WTC11 (cell line): Measurements from ENCODE around the gene SAC3D1. TPM values are rescaled to one million over a fixed set of nuclear protein-coding genes. Genes with fewer than 3 reads are reported as not detected.
A peak's percentile ranks its signal among the peaks of the same experiment; 100 is the strongest.

Source experiments
- ATF1 ChIP-seq: sonication (generic); formaldehyde crosslinking; IDR thresholded peaks from 2 replicates; pipeline ENCODE4 v1.8.1; 2023; ENCODE audit warnings: mild to moderate bottlenecking, moderate library complexity, missing genetic modification reagents
- CBFB ChIP-seq: sonication (generic); formaldehyde crosslinking; IDR thresholded peaks from 2 replicates; pipeline ENCODE4 v1.8.1; 2022; ENCODE audit warnings: mild to moderate bottlenecking, low read depth, missing genetic modification reagents
- ELF4 ChIP-seq: sonication (generic); formaldehyde crosslinking; IDR thresholded peaks from 2 replicates; pipeline ENCODE4 v1.8.1; 2022; ENCODE audit warnings: low read depth, mild to moderate bottlenecking, moderate library complexity, missing genetic modification reagents
- HMGA2 ChIP-seq: fragments of 250-450 bp; sonication (Bioruptor Pico); IDR thresholded peaks from 2 replicates; pipeline ENCODE4 v1.4.0; 2021; ENCODE audit warnings: mild to moderate bottlenecking, moderate library complexity
- IRF2 ChIP-seq: sonication (generic); formaldehyde crosslinking; IDR thresholded peaks from 2 replicates; pipeline ENCODE4 v1.8.0; 2022; ENCODE audit warnings: low read depth, missing genetic modification reagents, borderline replicate concordance
- JUN ChIP-seq: sonication (generic); formaldehyde crosslinking; IDR thresholded peaks from 2 replicates; pipeline ENCODE4 v1.8.0; 2023; ENCODE audit warnings: mild to moderate bottlenecking, missing genetic modification reagents
- KAT7 ChIP-seq: sonication (generic); formaldehyde crosslinking; IDR thresholded peaks from 2 replicates; pipeline ENCODE4 v1.8.1; 2023; ENCODE audit warnings: missing genetic modification reagents, mild to moderate bottlenecking, borderline replicate concordance
- MYBL2 ChIP-seq: sonication (generic); formaldehyde crosslinking; IDR thresholded peaks from 2 replicates; pipeline ENCODE4 v1.8.1; 2023; ENCODE audit warnings: mild to moderate bottlenecking, moderate library complexity, missing genetic modification reagents
- NFE2L1 ChIP-seq: sonication (generic); formaldehyde crosslinking; IDR thresholded peaks from 2 replicates; pipeline ENCODE4 v1.8.1; 2023; ENCODE audit warnings: missing genetic modification reagents
- OVOL2 ChIP-seq: fragments of 250-450 bp; sonication (Bioruptor Pico); IDR thresholded peaks from 2 replicates; pipeline ENCODE4 v1.9.0; 2021; ENCODE audit warnings: mild to moderate bottlenecking, borderline replicate concordance
- TEAD1 ChIP-seq: sonication (generic); formaldehyde crosslinking; IDR thresholded peaks from 2 replicates; pipeline ENCODE4 v1.8.0; 2022; ENCODE audit warnings: mild to moderate bottlenecking, missing genetic modification reagents
- TP53 ChIP-seq: sonication (generic); formaldehyde crosslinking; IDR thresholded peaks from 2 replicates; pipeline ENCODE4 v1.8.1; 2023; ENCODE audit warnings: mild to moderate bottlenecking, missing genetic modification reagents
- ZNF121 ChIP-seq: sonication (generic); formaldehyde crosslinking; IDR thresholded peaks from 2 replicates; pipeline ENCODE4 v1.8.0; 2023; ENCODE audit warnings: missing genetic modification reagents
- ZNF138 ChIP-seq: sonication (generic); formaldehyde crosslinking; conservative IDR thresholded peaks from 2 replicates; pipeline ENCODE4 v1.8.1; 2022; ENCODE audit warnings: mild to moderate bottlenecking, moderate library complexity, missing genetic modification reagents
- ZNF317 ChIP-seq: sonication (generic); formaldehyde crosslinking; IDR thresholded peaks from 2 replicates; pipeline ENCODE4 v1.8.1; 2023; ENCODE audit warnings: low read depth, mild to moderate bottlenecking, moderate library complexity, missing genetic modification reagents, borderline replicate concordance
- ZNF396 ChIP-seq: fragments of 250-450 bp; sonication (Bioruptor Pico); IDR thresholded peaks from 2 replicates; pipeline ENCODE4 v1.8.0; 2021; ENCODE audit warnings: mild to moderate bottlenecking, moderate library complexity, borderline replicate concordance
- total RNA-seq: library from RNA; stranded (reverse); gene quantifications from 3 replicates; pipeline ENCODE4 v1.2.3, GENCODE V29; 2021
- TF ChIP-seq, protein P1 (sequence below): sonication (generic); formaldehyde crosslinking; IDR thresholded peaks from 2 replicates; pipeline ENCODE4 v1.8.1; 2023; ENCODE audit warnings: mild to moderate bottlenecking, missing genetic modification reagents, borderline replicate concordance
- TF ChIP-seq, protein P2 (sequence below): fragments of 250-450 bp; sonication (Bioruptor Pico); IDR thresholded peaks from 2 replicates; pipeline ENCODE4 v1.9.0; 2021; ENCODE audit warnings: mild to moderate bottlenecking, borderline replicate concordance
- TF ChIP-seq, protein P3 (sequence below): sonication (generic); formaldehyde crosslinking; IDR thresholded peaks from 2 replicates; pipeline ENCODE4 v1.8.1; 2022; ENCODE audit warnings: mild to moderate bottlenecking, missing genetic modification reagents, moderate library complexity, borderline replicate concordance
- TF ChIP-seq, protein P4 (sequence below): sonication (generic); formaldehyde crosslinking; IDR thresholded peaks from 2 replicates; pipeline ENCODE4 v1.8.1; 2023; ENCODE audit warnings: mild to moderate bottlenecking, moderate library complexity, missing genetic modification reagents
- TF ChIP-seq, protein P5 (sequence below): sonication (generic); formaldehyde crosslinking; IDR thresholded peaks from 2 replicates; pipeline ENCODE4 v1.8.0; 2023; ENCODE audit warnings: mild to moderate bottlenecking, missing genetic modification reagents
- TF ChIP-seq, protein P6 (sequence below): sonication (generic); formaldehyde crosslinking; IDR thresholded peaks from 2 replicates; pipeline ENCODE4 v1.8.0; 2022; ENCODE audit warnings: mild to moderate bottlenecking, missing genetic modification reagents

The SAC3D1 gene
- total RNA-seq, 1 experiment from 2014 or later: 26.2 TPM

DNA sequence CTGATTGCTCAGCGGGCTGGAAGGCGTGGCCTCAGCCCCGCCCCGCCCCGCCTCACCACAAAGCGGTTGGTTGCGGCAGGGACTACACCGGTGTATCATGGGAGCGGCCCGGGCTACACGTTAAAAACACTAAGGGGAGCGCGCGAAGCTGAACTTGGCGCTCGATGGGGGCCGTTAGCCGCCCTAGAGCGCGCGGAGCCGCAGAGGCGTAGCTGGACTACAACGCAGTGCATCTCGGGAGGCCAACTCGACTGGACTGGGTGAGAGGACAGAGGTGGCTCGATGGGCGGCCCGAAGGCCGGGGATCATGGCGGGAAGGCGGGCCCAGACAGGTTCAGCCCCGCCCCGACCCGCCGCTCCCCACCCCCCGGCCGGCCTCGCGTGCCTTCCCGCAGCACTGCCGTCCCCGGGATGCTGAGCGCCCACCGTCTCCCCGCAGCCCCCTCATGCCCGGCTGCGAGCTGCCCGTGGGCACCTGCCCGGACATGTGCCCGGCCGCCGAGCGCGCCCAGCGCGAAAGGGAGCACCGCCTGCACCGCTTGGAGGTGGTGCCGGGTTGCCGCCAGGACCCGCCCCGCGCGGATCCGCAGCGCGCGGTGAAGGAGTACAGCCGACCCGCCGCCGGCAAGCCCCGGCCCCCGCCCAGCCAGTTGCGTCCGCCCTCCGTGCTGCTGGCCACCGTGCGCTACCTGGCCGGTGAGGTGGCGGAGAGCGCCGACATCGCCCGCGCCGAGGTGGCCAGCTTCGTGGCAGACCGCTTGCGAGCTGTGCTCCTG is at the start of gene SAC3D1 (continued):
- TF ChIP-seq TEAD1 (CRISPR knock-in tag): no peak
- peak; percentile 31; the same call in 1 of the 2 replicates for TF ChIP-seq NFE2L1 (CRISPR knock-in tag)
- TF ChIP-seq, protein P1, sequence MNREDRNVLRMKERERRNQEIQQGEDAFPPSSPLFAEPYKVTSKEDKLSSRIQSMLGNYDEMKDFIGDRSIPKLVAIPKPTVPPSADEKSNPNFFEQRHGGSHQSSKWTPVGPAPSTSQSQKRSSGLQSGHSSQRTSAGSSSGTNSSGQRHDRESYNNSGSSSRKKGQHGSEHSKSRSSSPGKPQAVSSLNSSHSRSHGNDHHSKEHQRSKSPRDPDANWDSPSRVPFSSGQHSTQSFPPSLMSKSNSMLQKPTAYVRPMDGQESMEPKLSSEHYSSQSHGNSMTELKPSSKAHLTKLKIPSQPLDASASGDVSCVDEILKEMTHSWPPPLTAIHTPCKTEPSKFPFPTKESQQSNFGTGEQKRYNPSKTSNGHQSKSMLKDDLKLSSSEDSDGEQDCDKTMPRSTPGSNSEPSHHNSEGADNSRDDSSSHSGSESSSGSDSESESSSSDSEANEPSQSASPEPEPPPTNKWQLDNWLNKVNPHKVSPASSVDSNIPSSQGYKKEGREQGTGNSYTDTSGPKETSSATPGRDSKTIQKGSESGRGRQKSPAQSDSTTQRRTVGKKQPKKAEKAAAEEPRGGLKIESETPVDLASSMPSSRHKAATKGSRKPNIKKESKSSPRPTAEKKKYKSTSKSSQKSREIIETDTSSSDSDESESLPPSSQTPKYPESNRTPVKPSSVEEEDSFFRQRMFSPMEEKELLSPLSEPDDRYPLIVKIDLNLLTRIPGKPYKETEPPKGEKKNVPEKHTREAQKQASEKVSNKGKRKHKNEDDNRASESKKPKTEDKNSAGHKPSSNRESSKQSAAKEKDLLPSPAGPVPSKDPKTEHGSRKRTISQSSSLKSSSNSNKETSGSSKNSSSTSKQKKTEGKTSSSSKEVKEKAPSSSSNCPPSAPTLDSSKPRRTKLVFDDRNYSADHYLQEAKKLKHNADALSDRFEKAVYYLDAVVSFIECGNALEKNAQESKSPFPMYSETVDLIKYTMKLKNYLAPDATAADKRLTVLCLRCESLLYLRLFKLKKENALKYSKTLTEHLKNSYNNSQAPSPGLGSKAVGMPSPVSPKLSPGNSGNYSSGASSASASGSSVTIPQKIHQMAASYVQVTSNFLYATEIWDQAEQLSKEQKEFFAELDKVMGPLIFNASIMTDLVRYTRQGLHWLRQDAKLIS: no peak
- TF ChIP-seq, protein P2, sequence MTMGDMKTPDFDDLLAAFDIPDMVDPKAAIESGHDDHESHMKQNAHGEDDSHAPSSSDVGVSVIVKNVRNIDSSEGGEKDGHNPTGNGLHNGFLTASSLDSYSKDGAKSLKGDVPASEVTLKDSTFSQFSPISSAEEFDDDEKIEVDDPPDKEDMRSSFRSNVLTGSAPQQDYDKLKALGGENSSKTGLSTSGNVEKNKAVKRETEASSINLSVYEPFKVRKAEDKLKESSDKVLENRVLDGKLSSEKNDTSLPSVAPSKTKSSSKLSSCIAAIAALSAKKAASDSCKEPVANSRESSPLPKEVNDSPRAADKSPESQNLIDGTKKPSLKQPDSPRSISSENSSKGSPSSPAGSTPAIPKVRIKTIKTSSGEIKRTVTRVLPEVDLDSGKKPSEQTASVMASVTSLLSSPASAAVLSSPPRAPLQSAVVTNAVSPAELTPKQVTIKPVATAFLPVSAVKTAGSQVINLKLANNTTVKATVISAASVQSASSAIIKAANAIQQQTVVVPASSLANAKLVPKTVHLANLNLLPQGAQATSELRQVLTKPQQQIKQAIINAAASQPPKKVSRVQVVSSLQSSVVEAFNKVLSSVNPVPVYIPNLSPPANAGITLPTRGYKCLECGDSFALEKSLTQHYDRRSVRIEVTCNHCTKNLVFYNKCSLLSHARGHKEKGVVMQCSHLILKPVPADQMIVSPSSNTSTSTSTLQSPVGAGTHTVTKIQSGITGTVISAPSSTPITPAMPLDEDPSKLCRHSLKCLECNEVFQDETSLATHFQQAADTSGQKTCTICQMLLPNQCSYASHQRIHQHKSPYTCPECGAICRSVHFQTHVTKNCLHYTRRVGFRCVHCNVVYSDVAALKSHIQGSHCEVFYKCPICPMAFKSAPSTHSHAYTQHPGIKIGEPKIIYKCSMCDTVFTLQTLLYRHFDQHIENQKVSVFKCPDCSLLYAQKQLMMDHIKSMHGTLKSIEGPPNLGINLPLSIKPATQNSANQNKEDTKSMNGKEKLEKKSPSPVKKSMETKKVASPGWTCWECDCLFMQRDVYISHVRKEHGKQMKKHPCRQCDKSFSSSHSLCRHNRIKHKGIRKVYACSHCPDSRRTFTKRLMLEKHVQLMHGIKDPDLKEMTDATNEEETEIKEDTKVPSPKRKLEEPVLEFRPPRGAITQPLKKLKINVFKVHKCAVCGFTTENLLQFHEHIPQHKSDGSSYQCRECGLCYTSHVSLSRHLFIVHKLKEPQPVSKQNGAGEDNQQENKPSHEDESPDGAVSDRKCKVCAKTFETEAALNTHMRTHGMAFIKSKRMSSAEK (CRISPR knock-in tag): no peak
- TF ChIP-seq, protein P3, sequence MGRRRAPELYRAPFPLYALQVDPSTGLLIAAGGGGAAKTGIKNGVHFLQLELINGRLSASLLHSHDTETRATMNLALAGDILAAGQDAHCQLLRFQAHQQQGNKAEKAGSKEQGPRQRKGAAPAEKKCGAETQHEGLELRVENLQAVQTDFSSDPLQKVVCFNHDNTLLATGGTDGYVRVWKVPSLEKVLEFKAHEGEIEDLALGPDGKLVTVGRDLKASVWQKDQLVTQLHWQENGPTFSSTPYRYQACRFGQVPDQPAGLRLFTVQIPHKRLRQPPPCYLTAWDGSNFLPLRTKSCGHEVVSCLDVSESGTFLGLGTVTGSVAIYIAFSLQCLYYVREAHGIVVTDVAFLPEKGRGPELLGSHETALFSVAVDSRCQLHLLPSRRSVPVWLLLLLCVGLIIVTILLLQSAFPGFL (CRISPR knock-in tag): no peak
- peak; percentile 90; the same call in 1 of the 2 replicates for TF ChIP-seq MYBL2 (CRISPR knock-in tag)
- TF ChIP-seq CBFB (CRISPR knock-in tag): 0 out of 2 replicates have a peak, but pooled peaks have one; percentile 85
- TF ChIP-seq, protein P4, sequence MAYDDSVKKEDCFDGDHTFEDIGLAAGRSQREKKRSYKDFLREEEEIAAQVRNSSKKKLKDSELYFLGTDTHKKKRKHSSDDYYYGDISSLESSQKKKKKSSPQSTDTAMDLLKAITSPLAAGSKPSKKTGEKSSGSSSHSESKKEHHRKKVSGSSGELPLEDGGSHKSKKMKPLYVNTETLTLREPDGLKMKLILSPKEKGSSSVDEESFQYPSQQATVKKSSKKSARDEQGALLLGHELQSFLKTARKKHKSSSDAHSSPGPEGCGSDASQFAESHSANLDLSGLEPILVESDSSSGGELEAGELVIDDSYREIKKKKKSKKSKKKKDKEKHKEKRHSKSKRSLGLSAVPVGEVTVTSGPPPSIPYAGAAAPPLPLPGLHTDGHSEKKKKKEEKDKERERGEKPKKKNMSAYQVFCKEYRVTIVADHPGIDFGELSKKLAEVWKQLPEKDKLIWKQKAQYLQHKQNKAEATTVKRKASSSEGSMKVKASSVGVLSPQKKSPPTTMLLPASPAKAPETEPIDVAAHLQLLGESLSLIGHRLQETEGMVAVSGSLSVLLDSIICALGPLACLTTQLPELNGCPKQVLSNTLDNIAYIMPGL (CRISPR knock-in tag): peak; percentile 89
- TF ChIP-seq ELF4 (CRISPR knock-in tag): no peak
- no peak for TF ChIP-seq OVOL2 (CRISPR knock-in tag)
- TF ChIP-seq JUN (CRISPR knock-in tag): peak; percentile 40; the same call in 1 of the 2 replicates
- TF ChIP-seq ZNF138 (CRISPR knock-in tag): peak; percentile 89; the same call in 1 of the 2 replicates
- 0 out of 2 replicates have a peak, but pooled peaks have one; percentile 60 for TF ChIP-seq ATF1
- no peak for TF ChIP-seq ZNF121
- TF ChIP-seq ZNF317 (CRISPR knock-in tag): peak; percentile 82
- TF ChIP-seq, protein P5, sequence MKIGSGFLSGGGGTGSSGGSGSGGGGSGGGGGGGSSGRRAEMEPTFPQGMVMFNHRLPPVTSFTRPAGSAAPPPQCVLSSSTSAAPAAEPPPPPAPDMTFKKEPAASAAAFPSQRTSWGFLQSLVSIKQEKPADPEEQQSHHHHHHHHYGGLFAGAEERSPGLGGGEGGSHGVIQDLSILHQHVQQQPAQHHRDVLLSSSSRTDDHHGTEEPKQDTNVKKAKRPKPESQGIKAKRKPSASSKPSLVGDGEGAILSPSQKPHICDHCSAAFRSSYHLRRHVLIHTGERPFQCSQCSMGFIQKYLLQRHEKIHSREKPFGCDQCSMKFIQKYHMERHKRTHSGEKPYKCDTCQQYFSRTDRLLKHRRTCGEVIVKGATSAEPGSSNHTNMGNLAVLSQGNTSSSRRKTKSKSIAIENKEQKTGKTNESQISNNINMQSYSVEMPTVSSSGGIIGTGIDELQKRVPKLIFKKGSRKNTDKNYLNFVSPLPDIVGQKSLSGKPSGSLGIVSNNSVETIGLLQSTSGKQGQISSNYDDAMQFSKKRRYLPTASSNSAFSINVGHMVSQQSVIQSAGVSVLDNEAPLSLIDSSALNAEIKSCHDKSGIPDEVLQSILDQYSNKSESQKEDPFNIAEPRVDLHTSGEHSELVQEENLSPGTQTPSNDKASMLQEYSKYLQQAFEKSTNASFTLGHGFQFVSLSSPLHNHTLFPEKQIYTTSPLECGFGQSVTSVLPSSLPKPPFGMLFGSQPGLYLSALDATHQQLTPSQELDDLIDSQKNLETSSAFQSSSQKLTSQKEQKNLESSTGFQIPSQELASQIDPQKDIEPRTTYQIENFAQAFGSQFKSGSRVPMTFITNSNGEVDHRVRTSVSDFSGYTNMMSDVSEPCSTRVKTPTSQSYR (CRISPR knock-in tag): no peak
- no peak for TF ChIP-seq ZNF396 (CRISPR knock-in tag)
- no peak for TF ChIP-seq IRF2 (CRISPR knock-in tag)
- TF ChIP-seq, protein P6, sequence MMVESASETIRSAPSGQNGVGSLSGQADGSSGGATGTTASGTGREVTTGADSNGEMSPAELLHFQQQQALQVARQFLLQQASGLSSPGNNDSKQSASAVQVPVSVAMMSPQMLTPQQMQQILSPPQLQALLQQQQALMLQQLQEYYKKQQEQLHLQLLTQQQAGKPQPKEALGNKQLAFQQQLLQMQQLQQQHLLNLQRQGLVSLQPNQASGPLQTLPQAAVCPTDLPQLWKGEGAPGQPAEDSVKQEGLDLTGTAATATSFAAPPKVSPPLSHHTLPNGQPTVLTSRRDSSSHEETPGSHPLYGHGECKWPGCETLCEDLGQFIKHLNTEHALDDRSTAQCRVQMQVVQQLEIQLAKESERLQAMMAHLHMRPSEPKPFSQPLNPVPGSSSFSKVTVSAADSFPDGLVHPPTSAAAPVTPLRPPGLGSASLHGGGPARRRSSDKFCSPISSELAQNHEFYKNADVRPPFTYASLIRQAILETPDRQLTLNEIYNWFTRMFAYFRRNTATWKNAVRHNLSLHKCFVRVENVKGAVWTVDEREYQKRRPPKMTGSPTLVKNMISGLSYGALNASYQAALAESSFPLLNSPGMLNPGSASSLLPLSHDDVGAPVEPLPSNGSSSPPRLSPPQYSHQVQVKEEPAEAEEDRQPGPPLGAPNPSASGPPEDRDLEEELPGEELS (CRISPR knock-in tag): 0 out of 2 replicates have a peak, but pooled peaks have one; percentile 64
- no peak for TF ChIP-seq HMGA2 (CRISPR knock-in tag)
- peak; percentile 94 for TF ChIP-seq TP53 (CRISPR knock-in tag)
- peak; percentile 99; the same call in 1 of the 2 replicates for TF ChIP-seq KAT7 (CRISPR knock-in tag)
